ENCODE measurements around the gene SEC62. TPM values are rescaled to one million over a fixed set of nuclear protein-coding genes. Genes with fewer than 3 reads are reported as not detected.

The SEC62 gene
- polyA plus RNA-seq, 1 donor = 98.0 TPM

Other genes starting within 250 kb of the SEC62 start
- gene TERC, start 201.7 kb upstream of the SEC62 start, polyA plus RNA-seq = 1.1 TPM
- 12.8 TPM for gene ACTRT3, start 197.2 kb upstream of the SEC62 start, polyA plus RNA-seq
- gene MYNN, start 193.4 kb upstream of the SEC62 start, polyA plus RNA-seq = 18.0 TPM
- gene LRRIQ4, start 153.9 kb upstream of the SEC62 start, polyA plus RNA-seq = 0.07 TPM
- 2.1 TPM for gene LRRC34, start 153.9 kb upstream of the SEC62 start, polyA plus RNA-seq
- gene LRRC31, start 96.9 kb upstream of the SEC62 start, polyA plus RNA-seq = 11.4 TPM
- gene SAMD7, start 55.2 kb upstream of the SEC62 start, polyA plus RNA-seq = not detected
- 169 TPM for gene GPR160, start 71.2 kb downstream of the SEC62 start, polyA plus RNA-seq
- gene PHC3, start 214.9 kb downstream of the SEC62 start, polyA plus RNA-seq = 26.6 TPM

All from large intestine (tissue), 1 donor.